Measurements from ENCODE around the gene B4GAT1. TPM values are rescaled to one million over a fixed set of nuclear protein-coding genes. Genes with fewer than 3 reads are reported as not detected.

Gene B4GAT1
- total and polyA plus RNA-seq, 2 of the 13 experiments (the other 11 are each of a cell fraction or from before 2014, with no cell fraction given): 40.4 to 109 TPM

- TF ChIP-seq ZNF225 (CRISPR knock-in tag; IDR thresholded peaks at IDR 0.05): 0 out of 2 replicates have a peak, but pooled peaks have one; percentile 70
- TF ChIP-seq, protein P1, sequence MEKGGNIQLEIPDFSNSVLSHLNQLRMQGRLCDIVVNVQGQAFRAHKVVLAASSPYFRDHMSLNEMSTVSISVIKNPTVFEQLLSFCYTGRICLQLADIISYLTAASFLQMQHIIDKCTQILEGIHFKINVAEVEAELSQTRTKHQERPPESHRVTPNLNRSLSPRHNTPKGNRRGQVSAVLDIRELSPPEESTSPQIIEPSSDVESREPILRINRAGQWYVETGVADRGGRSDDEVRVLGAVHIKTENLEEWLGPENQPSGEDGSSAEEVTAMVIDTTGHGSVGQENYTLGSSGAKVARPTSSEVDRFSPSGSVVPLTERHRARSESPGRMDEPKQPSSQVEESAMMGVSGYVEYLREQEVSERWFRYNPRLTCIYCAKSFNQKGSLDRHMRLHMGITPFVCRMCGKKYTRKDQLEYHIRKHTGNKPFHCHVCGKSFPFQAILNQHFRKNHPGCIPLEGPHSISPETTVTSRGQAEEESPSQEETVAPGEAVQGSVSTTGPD (CRISPR knock-in tag; IDR thresholded peaks at IDR 0.05): no peak
- TF ChIP-seq ZFAT (CRISPR knock-in tag; conservative IDR thresholded peaks at IDR 0.05): no peak
- TF ChIP-seq NCOA2 (CRISPR knock-in tag; IDR thresholded peaks at IDR 0.05): peak; percentile 20; the same call in 1 of the 2 replicates
- TF ChIP-seq ZSCAN29 (CRISPR knock-in tag; conservative IDR thresholded peaks at IDR 0.05): 0 out of 2 replicates have a peak, but pooled peaks have one; percentile 45
- TF ChIP-seq ETV5 (CRISPR knock-in tag; IDR thresholded peaks at IDR 0.05; ENCODE audit: borderline replicate concordance): peak; percentile 51; the same call in 1 of the 2 replicates
- TF ChIP-seq PAF1 (CRISPR knock-in tag; IDR thresholded peaks at IDR 0.05): no peak
- TF ChIP-seq BCLAF1 (IDR thresholded peaks at IDR 0.05): no peak
- peak; percentile 61; the same call in 1 of the 2 replicates for TF ChIP-seq HIVEP1 (CRISPR knock-in tag; IDR thresholded peaks at IDR 0.05)
- no peak for TF ChIP-seq JUN (CRISPR knock-in tag; IDR thresholded peaks at IDR 0.05)
- TF ChIP-seq ZFP41 (CRISPR knock-in tag; IDR thresholded peaks at IDR 0.05; ENCODE audit: borderline replicate concordance): no peak
- peak; percentile 73 for TF ChIP-seq FOXA3 (CRISPR knock-in tag; IDR thresholded peaks at IDR 0.05)
- no peak for TF ChIP-seq ZBTB10 (CRISPR knock-in tag; IDR thresholded peaks at IDR 0.05; ENCODE audit: borderline replicate concordance)
- no peak for TF ChIP-seq SRSF4 (IDR thresholded peaks at IDR 0.05; ENCODE audit: low read depth, low read length, poor library complexity, severe bottlenecking)
- no peak for TF ChIP-seq ZFP36L1 (CRISPR knock-in tag; IDR thresholded peaks at IDR 0.05)
- peak; percentile 79 for TF ChIP-seq POLR2AphosphoS5 (IDR thresholded peaks at IDR 0.05; ENCODE audit: low read depth, low read length)
- TF ChIP-seq, protein P2, sequence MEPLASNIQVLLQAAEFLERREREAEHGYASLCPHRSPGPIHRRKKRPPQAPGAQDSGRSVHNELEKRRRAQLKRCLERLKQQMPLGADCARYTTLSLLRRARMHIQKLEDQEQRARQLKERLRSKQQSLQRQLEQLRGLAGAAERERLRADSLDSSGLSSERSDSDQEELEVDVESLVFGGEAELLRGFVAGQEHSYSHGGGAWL (CRISPR knock-in tag; IDR thresholded peaks at IDR 0.05): peak; percentile 69
- TF ChIP-seq ATF4 (CRISPR knock-in tag; IDR thresholded peaks at IDR 0.05): no peak
- no peak for TF ChIP-seq PAWR (CRISPR knock-in tag; IDR thresholded peaks at IDR 0.05; ENCODE audit: borderline replicate concordance)
- TF ChIP-seq, protein P3, sequence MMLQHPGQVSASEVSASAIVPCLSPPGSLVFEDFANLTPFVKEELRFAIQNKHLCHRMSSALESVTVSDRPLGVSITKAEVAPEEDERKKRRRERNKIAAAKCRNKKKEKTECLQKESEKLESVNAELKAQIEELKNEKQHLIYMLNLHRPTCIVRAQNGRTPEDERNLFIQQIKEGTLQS (CRISPR knock-in tag; IDR thresholded peaks at IDR 0.05): peak; percentile 15; the same call in 1 of the 2 replicates
- TF ChIP-seq NFRKB (IDR thresholded peaks at IDR 0.05): no peak
These were observed 2.7 kb downstream of the B4GAT1 start, which contains the start of gene BRMS1 (continued) for GRCh38 chr11:66344550-66345315.
